GM12801 (cell line): ENCODE data around the gene RBFA.

Source experiments
- TF ChIP-seq, protein P1 (sequence below): IDR thresholded peaks from one replicate; pipeline ENCODE4 v1.5.1; 2011; ENCODE audit warnings: control low read depth; ENCODE audit not compliant: insufficient read length; ENCODE audit errors: extremely low read depth

RBFA gene

DNA sequence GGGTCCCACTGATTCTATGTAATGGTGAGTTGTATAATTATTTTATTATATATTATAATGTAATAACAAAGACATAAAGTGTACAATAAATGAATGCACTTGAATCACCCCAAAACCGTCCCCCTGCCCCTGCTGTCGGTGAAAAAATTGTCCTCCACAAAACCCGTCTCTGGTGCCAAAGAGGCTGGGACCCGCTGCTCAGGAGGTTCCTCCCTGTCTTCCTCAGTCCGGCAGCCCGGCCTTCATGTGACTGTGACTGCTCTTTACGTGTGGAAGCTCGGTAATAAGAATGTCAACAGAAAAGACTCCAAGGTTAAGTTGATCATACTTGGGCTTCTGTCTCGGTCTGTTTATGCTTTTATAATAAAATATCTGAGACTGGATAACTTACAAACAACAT lies 42.1 kb downstream of the RBFA start:
- TF ChIP-seq, protein P1, sequence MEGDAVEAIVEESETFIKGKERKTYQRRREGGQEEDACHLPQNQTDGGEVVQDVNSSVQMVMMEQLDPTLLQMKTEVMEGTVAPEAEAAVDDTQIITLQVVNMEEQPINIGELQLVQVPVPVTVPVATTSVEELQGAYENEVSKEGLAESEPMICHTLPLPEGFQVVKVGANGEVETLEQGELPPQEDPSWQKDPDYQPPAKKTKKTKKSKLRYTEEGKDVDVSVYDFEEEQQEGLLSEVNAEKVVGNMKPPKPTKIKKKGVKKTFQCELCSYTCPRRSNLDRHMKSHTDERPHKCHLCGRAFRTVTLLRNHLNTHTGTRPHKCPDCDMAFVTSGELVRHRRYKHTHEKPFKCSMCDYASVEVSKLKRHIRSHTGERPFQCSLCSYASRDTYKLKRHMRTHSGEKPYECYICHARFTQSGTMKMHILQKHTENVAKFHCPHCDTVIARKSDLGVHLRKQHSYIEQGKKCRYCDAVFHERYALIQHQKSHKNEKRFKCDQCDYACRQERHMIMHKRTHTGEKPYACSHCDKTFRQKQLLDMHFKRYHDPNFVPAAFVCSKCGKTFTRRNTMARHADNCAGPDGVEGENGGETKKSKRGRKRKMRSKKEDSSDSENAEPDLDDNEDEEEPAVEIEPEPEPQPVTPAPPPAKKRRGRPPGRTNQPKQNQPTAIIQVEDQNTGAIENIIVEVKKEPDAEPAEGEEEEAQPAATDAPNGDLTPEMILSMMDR: no peak

DNA sequence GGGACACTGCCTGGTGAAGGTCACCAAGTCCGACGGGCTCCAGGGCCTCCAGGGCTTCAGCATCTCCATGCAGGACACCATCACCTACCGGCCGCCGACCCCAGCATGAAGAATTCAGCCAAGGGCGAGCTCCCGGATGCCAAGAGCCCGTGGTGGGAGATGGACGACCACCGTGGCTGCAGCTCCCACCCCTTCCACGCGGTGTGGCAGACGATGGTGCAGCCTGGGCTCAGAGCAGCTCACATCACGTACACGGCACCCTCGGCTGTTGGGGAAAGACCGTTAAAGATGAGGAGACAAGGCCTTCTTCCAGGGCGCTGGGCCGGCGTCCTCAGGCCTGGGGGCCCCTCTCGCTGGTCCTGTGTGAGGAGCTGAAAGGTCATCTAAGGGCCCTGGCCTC lies 43.6 kb downstream of the RBFA start:
- TF ChIP-seq, protein P1: no peak
